Measurements from ENCODE around the gene PEDS1. TPM values are rescaled to one million over a fixed set of nuclear protein-coding genes. Genes with fewer than 3 reads are reported as not detected.
A peak's percentile ranks its signal among the peaks of the same experiment; 100 is the strongest.

PEDS1 gene
- total and polyA plus RNA-seq, 2 of the 8 experiments (the other 6 are each of a cell fraction or from before 2014, with no cell fraction given), result 28.9 to 75.9 TPM

DNA sequence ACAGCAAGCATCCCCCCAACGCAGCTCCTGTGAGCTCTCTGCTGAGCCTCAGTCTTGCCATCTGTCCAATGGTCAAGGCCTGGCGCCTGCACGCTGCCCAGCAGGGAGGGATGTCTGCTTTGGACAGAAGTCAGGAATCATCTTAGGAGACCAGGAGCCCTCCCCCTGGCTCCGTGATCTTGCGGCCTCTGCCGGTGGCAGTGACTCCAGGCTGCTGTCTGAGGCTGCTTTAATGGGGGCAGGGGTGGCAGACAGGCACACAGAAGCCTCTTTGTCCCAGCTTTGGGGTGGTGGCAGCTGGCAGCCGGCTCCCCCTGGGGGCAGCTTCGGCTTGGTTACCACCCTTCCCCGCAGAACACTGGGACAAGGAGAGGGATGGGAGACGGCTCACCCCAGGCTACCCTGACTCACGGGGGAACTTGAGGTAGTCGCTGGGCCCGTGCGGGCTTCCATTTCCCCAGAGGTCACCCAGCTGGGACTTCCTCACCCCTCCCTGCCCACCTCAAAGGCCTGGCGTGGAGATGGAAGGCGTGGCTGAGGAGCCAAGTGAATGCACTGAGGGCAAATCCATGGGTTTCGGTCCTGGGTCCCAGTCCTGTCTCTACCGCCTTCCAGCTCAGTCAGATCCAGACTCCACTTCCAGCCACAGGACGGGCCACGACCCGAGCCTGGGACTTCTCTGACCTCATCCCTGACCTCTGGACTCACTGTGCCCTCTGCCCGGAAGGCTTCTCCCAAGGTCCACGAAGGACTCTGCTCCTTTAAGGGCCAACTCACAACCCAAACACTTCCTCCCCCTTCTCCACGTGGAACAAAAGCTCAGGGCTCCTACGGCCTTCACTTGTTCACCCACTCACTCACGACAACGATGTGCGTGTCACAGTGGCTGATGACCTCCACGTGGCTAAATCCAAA, 14.8 kb downstream of the PEDS1 start:
- H3K36me3 ChIP-seq (ENCODE audit: control insufficient read depth in 2 of 4, insufficient read depth in 4 of 4, low read length in 3 of 4), result peaks cover 4 to 30% (median 11%) of the 10 kb centered on the region in 4 experiments; a peak in 4 of 8 replicates
- no peaks in the 10 kb centered on the region for H3K9me3 ChIP-seq (ENCODE audit: insufficient read depth in 2 of 2, low read depth in 1 of 2, low read length in 1 of 2)
- no peak overlapping the region for H4K91ac ChIP-seq (replicated peaks; ENCODE audit: insufficient read length, low read length)
- H2BK12ac ChIP-seq (ENCODE audit: low read depth, low read length), result no peak overlapping the region
- H4K5ac ChIP-seq (ENCODE audit: insufficient read length, low read depth, low read length), result no peak overlapping the region
- peaks cover 13 to 32% of the 10 kb centered on the region in 2 experiments for H4K20me1 ChIP-seq (replicated peaks in 1 of 2; ENCODE audit: control insufficient read depth in 1 of 2, insufficient read depth in 2 of 2, low read length in 2 of 2)
- H3K27ac ChIP-seq (ENCODE audit: low read depth, low read length), result peak overlapping the region; percentile 38; the same call in 1 of the 2 replicates
- no peak for DNase-seq (ENCODE audit: low read depth in 1 of 2, low spot score in 2 of 2)
- no peak overlapping the region for H3K14ac ChIP-seq (ENCODE audit: insufficient read length)
- H2BK5ac ChIP-seq (ENCODE audit: low read depth, low read length), result 0 out of 2 replicates have a peak overlapping the region, but pooled peaks have one; percentile 7
- H2BK20ac ChIP-seq (ENCODE audit: low read length), result no peak overlapping the region
- CTCF ChIA-PET (ENCODE audit: partially characterized antibody), result interaction anchor here (0.9 to 6.9 kb wide), 11 partner anchors 9 to 44 kb away, joined by 3 to 61 read pairs (median 4); partner anchors contain the start of gene PEDS1
- no peak overlapping the region for H3K9ac ChIP-seq (replicated peaks in 1 of 4; ENCODE audit: extremely low read depth in 1 of 4, low read depth in 3 of 4, low read length in 3 of 4)
- H3K23ac ChIP-seq (ENCODE audit: insufficient read length), result no peak overlapping the region
- 85% methylated on average over 29 of the region's 29 CpGs; no CpG with 5 or more reads in 1 of the 2 experiments for WGBS, 2 experiments (ENCODE audit: extremely low coverage in 1 of 2, insufficient coverage in 1 of 2, insufficient read length in 1 of 2, insufficient replicate concordance in 2 of 2, low coverage in 1 of 2, low lambda C conversion rate in 2 of 2, missing lambda C conversion rate in 1 of 2)
- no peak overlapping the region for H3K56ac ChIP-seq (replicated peaks; ENCODE audit: insufficient read length, low read depth, low read length)
- H2AFZ ChIP-seq (ENCODE audit: low read length), result no peak overlapping the region
- peaks cover 5 to 17% (median 8%) of the 10 kb centered on the region in 4 experiments for H3K4me1 ChIP-seq (replicated peaks in 1 of 4; ENCODE audit: control insufficient read depth in 3 of 4, insufficient read depth in 4 of 4, low read length in 3 of 4)
- FAIRE-seq, result no peak
- no peak overlapping the region; the same call in 1 of the 2 replicates for H3K18ac ChIP-seq (ENCODE audit: extremely low read depth, low read length)
- no peak overlapping the region for H3K4ac ChIP-seq (replicated peaks; ENCODE audit: insufficient read length, low read depth, low read length)
- POLR2A ChIA-PET (ENCODE audit: partially characterized antibody), result interaction anchor here (0.6 to 6.9 kb wide), 4 partner anchors 14 to 52 kb away, joined by 3 to 40 read pairs (median 4); partner anchors contain the start of genes CEBPB and PEDS1
- peaks cover 0 to 33% of the 10 kb centered on the region in 2 experiments; a peak in 1 of 4 replicates for H3K79me2 ChIP-seq (ENCODE audit: control insufficient read depth in 1 of 2, insufficient read depth in 2 of 2, low read length in 2 of 2)
- no peak overlapping the region for H2BK120ac ChIP-seq (replicated peaks; ENCODE audit: low read depth, low read length)
- no peak overlapping the region for H3K4me3 ChIP-seq (ENCODE audit: extremely low read depth in 1 of 4, insufficient read depth in 2 of 4, low read depth in 3 of 4, low read length in 4 of 4)
- H3K79me1 ChIP-seq (ENCODE audit: low read depth, low read length), result peaks cover 23% of the 10 kb centered on the region
- H2AK5ac ChIP-seq (ENCODE audit: low read depth, low read length), result 0 out of 2 replicates have a peak overlapping the region, but pooled peaks have one; percentile 10
- H2BK15ac ChIP-seq (ENCODE audit: low read length), result no peak overlapping the region
- TF ChIP-seq GTF2F1 (IDR thresholded peaks at IDR 0.05; ENCODE audit: borderline replicate concordance, low read depth, low read length) (no peak), SP2 (IDR thresholded peaks at IDR 0.05; ENCODE audit: low read length) (no peak), JUND (IDR thresholded peaks at IDR 0.05; ENCODE audit: low read length) (no peak), SP1 (IDR thresholded peaks at IDR 0.05; ENCODE audit: low read depth, low read length) (no peak), KDM1A (IDR thresholded peaks at IDR 0.05; ENCODE audit: borderline replicate concordance, low read length) (peak; percentile 47; the same call in 1 of the 2 replicates)
- TF ChIP-seq, protein P1, sequence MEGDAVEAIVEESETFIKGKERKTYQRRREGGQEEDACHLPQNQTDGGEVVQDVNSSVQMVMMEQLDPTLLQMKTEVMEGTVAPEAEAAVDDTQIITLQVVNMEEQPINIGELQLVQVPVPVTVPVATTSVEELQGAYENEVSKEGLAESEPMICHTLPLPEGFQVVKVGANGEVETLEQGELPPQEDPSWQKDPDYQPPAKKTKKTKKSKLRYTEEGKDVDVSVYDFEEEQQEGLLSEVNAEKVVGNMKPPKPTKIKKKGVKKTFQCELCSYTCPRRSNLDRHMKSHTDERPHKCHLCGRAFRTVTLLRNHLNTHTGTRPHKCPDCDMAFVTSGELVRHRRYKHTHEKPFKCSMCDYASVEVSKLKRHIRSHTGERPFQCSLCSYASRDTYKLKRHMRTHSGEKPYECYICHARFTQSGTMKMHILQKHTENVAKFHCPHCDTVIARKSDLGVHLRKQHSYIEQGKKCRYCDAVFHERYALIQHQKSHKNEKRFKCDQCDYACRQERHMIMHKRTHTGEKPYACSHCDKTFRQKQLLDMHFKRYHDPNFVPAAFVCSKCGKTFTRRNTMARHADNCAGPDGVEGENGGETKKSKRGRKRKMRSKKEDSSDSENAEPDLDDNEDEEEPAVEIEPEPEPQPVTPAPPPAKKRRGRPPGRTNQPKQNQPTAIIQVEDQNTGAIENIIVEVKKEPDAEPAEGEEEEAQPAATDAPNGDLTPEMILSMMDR (IDR thresholded peaks at IDR 0.05; ENCODE audit: control extremely low read depth in 1 of 3, insufficient read depth in 1 of 3, low read depth in 1 of 3, low read length in 3 of 3), result peak; percentile 24 to 45 (median 41); a peak in 3 of 4 replicates
- no peak overlapping the region for H4K8ac ChIP-seq (ENCODE audit: extremely low read depth, insufficient read depth, low read length)
- no peaks in the 10 kb centered on the region for H3K27me3 ChIP-seq (replicated peaks in 1 of 4; ENCODE audit: control insufficient read depth in 3 of 4, extremely low read depth in 1 of 4, insufficient read depth in 3 of 4, low read length in 3 of 4)
- no peak overlapping the region; a peak in 1 of 4 replicates for H3K4me2 ChIP-seq (ENCODE audit: insufficient read depth in 1 of 2, low read depth in 2 of 2, low read length in 2 of 2)
- no peaks in the 10 kb centered on the region for H3K23me2 ChIP-seq (ENCODE audit: low read depth, low read length)
